Spleen (tissue), 11 donors: ENCODE measurements around the gene KRAS. TPM values are rescaled to one million over a fixed set of nuclear protein-coding genes. Genes with fewer than 3 reads are reported as not detected.

Experiments used
- DNase-seq: peaks from one replicate; pipeline ENCODE4 v3.0.0-alpha.2; 2020
- H3K27ac ChIP-seq, 8 donors: fragments of 200-600 bp; sonication (generic) in 7 of 8; 1 replicate in 4 of 8; 2 replicates in 4 of 8; pipeline versions ENCODE4 v1.5.0 to v1.8.0; 2016 to 2021; ENCODE audit warnings: inconsistent platforms in 4 of 8, mild to moderate bottlenecking in 4 of 8, moderate library complexity in 1 of 8
- H3K27me3 ChIP-seq, 7 donors: fragments of 200-600 bp; sonication (generic) in 6 of 7; replicated peaks in 1 of 7; 1 replicate in 4 of 7; 2 replicates in 3 of 7; pipeline versions ENCODE4 v1.5.0 to v1.8.0; 2016 to 2021; ENCODE audit warnings: inconsistent platforms in 3 of 7, mild to moderate bottlenecking in 1 of 7
- H3K36me3 ChIP-seq, 6 donors: fragments of 200-600 bp; sonication (generic) in 5 of 6; 1 replicate in 4 of 6; 2 replicates in 2 of 6; pipeline versions ENCODE4 v1.5.0 to v1.8.0; 2016 to 2021; ENCODE audit warnings: inconsistent platforms in 2 of 6
- H3K4me1 ChIP-seq, 6 donors: fragments of 200-600 bp; sonication (generic) in 5 of 6; 1 replicate in 3 of 6; 2 replicates in 3 of 6; pipeline versions ENCODE4 v1.5.0 to v1.8.0; 2016 to 2021; ENCODE audit warnings: inconsistent platforms in 3 of 6
- H3K4me3 ChIP-seq, 8 donors: fragments of 200-600 bp; sonication (generic) in 7 of 8; 1 replicate in 4 of 8; 2 replicates in 4 of 8; pipeline versions ENCODE4 v1.5.0 to v1.8.0; 2016 to 2021; ENCODE audit warnings: inconsistent platforms in 4 of 8, mild to moderate bottlenecking in 4 of 8, moderate library complexity in 2 of 8
- H3K9me3 ChIP-seq, 8 donors: fragments of 200-600 bp; sonication (generic) in 7 of 8; 1 replicate in 4 of 8; 2 replicates in 4 of 8; pipeline versions ENCODE4 v1.5.0 to v1.8.0; 2016 to 2021; ENCODE audit warnings: inconsistent platforms in 4 of 8
- CTCF ChIP-seq, 11 experiments: fragments of 200-600 bp in 7 of 11; fragments of 450-650 bp in 4 of 11; sonication (generic) in 4 of 11; IDR thresholded peaks in 8 of 11; conservative IDR thresholded peaks in 3 of 11; 1 replicate in 7 of 11; 2 replicates in 4 of 11; pipeline versions ENCODE4 v1.4.0 to v1.8.0; 2016 to 2021; ENCODE audit warnings: antibody characterized with exemption in 11 of 11, inconsistent platforms in 4 of 11, mild to moderate bottlenecking in 1 of 11
- POLR2A ChIP-seq, 3 donors: fragments of 450-650 bp; IDR thresholded peaks; one replicate each; pipeline ENCODE4 v1.5.1; 2017; ENCODE audit warnings: antibody characterized with exemption in 3 of 3, mild to moderate bottlenecking in 1 of 3
- POLR2AphosphoS5 ChIP-seq, 3 donors: sonication (generic); formaldehyde crosslinking; IDR thresholded peaks; one replicate each; pipeline ENCODE4 v1.5.1; 2017; ENCODE audit warnings: antibody characterized with exemption in 3 of 3
- WGBS, 5 donors: extraction: QIAGEN DNeasy Blood & Tissue Kit in 3 of 5; methylation state at CpG; one replicate each; pipeline versions ENCODE4 v1.1.5 to v1.1.7; 2013 to 2018; 5-methylcytosine and 5-hydroxymethylcytosine counted together
- intact Hi-C: fragments of 100-400 bp; cut with DNase I; formaldehyde crosslinking; loops from one replicate; pipeline ENCODE4 v1.15.0; 2023; ENCODE audit warnings: low total_unique reads
- polyA plus RNA-seq, 3 donors: library from polyadenylated mRNA; stranded (reverse); fragments of 200-250 nt; gene quantifications; one replicate each; pipeline ENCODE4 v1.2.1, GENCODE V29; 2013
- total RNA-seq, 7 donors: library from RNA; depleted of rRNA in 3 of 7; stranded (reverse); fragments of >200 nt in 3 of 7; fragmentation: NEBNext Ultra II Directional in 4 of 7; extraction: Animal tissue kit (Norgen Biotek cat#: 25700) in 4 of 7; gene quantifications; one replicate each; pipeline versions ENCODE4 v1.1.0 to v1.2.1, GENCODE V29; 2016 to 2021
- donor health status: healthy with polysubstance abuse.
- donor health status: DM: no; HTN: no; CAD: no; lungs with moderate emphysema.
- donor health status: DM: no; HTN: no; CAD: no.
- donor health status: Bipolar disorder and iron deficiency.
- donor health status: healthy.
- donor health status: DM: no; HTN: no; CAD: no.
- donor health status: DM: yes; HTN: yes; CAD: no.

The KRAS gene
- total and polyA plus RNA-seq, 10 donors: 5.6 to 30.3 (median 21.2) TPM

GRCh38 chr12:25189656-25190055, 61.1 kb downstream of the KRAS start:
- no peaks in the 10 kb centered on the region for H3K27me3 ChIP-seq
- H3K9me3 ChIP-seq: no peaks in the 10 kb centered on the region
- peaks cover 0 to 18% (median 10%) of the 10 kb centered on the region in 6 donors for H3K4me1 ChIP-seq
- intact Hi-C loops: no loop called here
- H3K36me3 ChIP-seq: no peaks in the 10 kb centered on the region
- H3K27ac ChIP-seq: no peak overlapping the region
- DNase-seq: no peak
- TF ChIP-seq POLR2A (IDR thresholded peaks at IDR 0.05): no peak
- H3K4me3 ChIP-seq: no peak overlapping the region

GRCh38 chr12:25187781-25188180, 62.9 kb downstream of the KRAS start:
- no peak for DNase-seq
- WGBS, 5 donors: 93 to 100% (median 97%) methylated on average over 2 of the region's 2 CpGs
- Histone ChIP-seq H3K4me1 (peaks cover 0 to 9% (median 5%) of the 10 kb centered on the region in 6 donors), H3K4me3 (no peak overlapping the region), H3K27ac (no peak overlapping the region), H3K36me3 (no peaks in the 10 kb centered on the region), H3K27me3 (no peaks in the 10 kb centered on the region), H3K9me3 (no peaks in the 10 kb centered on the region)
- intact Hi-C loops: no loop called here
- TF ChIP-seq POLR2A (IDR thresholded peaks at IDR 0.05): no peak
- TF ChIP-seq CTCF (IDR thresholded peaks at IDR 0.05 in 8 of 11, conservative IDR thresholded peaks at IDR 0.05 in 3 of 11): no peak
- TF ChIP-seq POLR2AphosphoS5 (IDR thresholded peaks at IDR 0.05): no peak

GRCh38 chr12:25186788-25187402, 63.8 kb downstream of the KRAS start:
- Histone ChIP-seq H3K4me1 (peaks cover 0 to 9% (median 5%) of the 10 kb centered on the region in 6 donors), H3K27ac (peak overlapping the region in 2 of 8 donors; percentile 7 to 34), H3K4me3 (peak overlapping the region in 4 of 8 donors; percentile 1 to 60 (median 22)), H3K27me3 (no peaks in the 10 kb centered on the region), H3K36me3 (no peaks in the 10 kb centered on the region), H3K9me3 (no peaks in the 10 kb centered on the region)
- WGBS, 5 donors: 31 to 62% (median 48%) methylated on average over 3 of the region's 3 CpGs
- no peak for DNase-seq
- TF ChIP-seq CTCF (IDR thresholded peaks at IDR 0.05 in 8 of 11, conservative IDR thresholded peaks at IDR 0.05 in 3 of 11) (no peak), POLR2A (IDR thresholded peaks at IDR 0.05) (no peak), POLR2AphosphoS5 (IDR thresholded peaks at IDR 0.05) (no peak)
- intact Hi-C loops: no loop called here

GRCh38 chr12:25186038-25186787, 64.5 kb downstream of the KRAS start:
- no peak for DNase-seq
- peak overlapping the region in 3 of 8 donors; percentile 1 to 60 (median 27) for H3K4me3 ChIP-seq
- TF ChIP-seq CTCF (IDR thresholded peaks at IDR 0.05 in 8 of 11, conservative IDR thresholded peaks at IDR 0.05 in 3 of 11) (no peak), POLR2AphosphoS5 (IDR thresholded peaks at IDR 0.05) (no peak), POLR2A (IDR thresholded peaks at IDR 0.05) (no peak)
- intact Hi-C loops: no loop called here
- no peaks in the 10 kb centered on the region for H3K9me3 ChIP-seq
- 60 to 87% (median 84%) methylated on average over 4 of the region's 4 CpGs for WGBS, 5 donors
- H3K36me3 ChIP-seq: no peaks in the 10 kb centered on the region
- H3K27me3 ChIP-seq: no peaks in the 10 kb centered on the region
- H3K27ac ChIP-seq: peak overlapping the region in 2 of 8 donors; percentile 7 to 34
- H3K4me1 ChIP-seq: peaks cover 0 to 9% (median 5%) of the 10 kb centered on the region in 6 donors
